HepG2 (cell line): ENCODE data around the gene TSC22D2. TPM values are rescaled to one million over a fixed set of nuclear protein-coding genes. Genes with fewer than 3 reads are reported as not detected.

ENCODE experiments used
- ISL2 ChIP-seq: sonication (generic); formaldehyde crosslinking; IDR thresholded peaks from 2 replicates; pipeline ENCODE4 v1.5.0; 2020; ENCODE audit warnings: missing genetic modification reagents
- KAT8 ChIP-seq: IDR thresholded peaks from 2 replicates; pipeline ENCODE4 v1.6.1; 2016; ENCODE audit warnings: missing genetic modification reagents, missing compliant biosample characterization
- LCORL ChIP-seq, 2 experiments: fragments of 450-650 bp in 1 of 2; sonication (generic) in 1 of 2; formaldehyde crosslinking in 1 of 2; IDR thresholded peaks; 2 replicates each; pipeline versions ENCODE4 v1.5.0 to v1.6.1; 2017 to 2020; ENCODE audit warnings: antibody characterized with exemption in 1 of 2, missing genetic modification reagents in 1 of 2
- MAX ChIP-seq: IDR thresholded peaks from 2 replicates; pipeline ENCODE4 v1.6.1; 2012; ENCODE audit warnings: inconsistent platforms
- NFE2L2 ChIP-seq: fragments of 150-350 bp; IDR thresholded peaks from 2 replicates; pipeline ENCODE4 v1.6.1; 2014; ENCODE audit warnings: low read length
- NR2F1 ChIP-seq, 2 experiments: fragments of 450-650 bp in 1 of 2; formaldehyde crosslinking in 1 of 2; IDR thresholded peaks; 2 replicates each; pipeline versions ENCODE4 v1.5.0 to v1.6.1; 2016 to 2020; ENCODE audit warnings: mild to moderate bottlenecking in 1 of 2, missing compliant biosample characterization in 1 of 2, missing genetic modification reagents in 1 of 2, moderate library complexity in 1 of 2
- POLR2A ChIP-seq, 2 experiments: IDR thresholded peaks; 2 replicates each; pipeline ENCODE4 v1.6.1; 2011; ENCODE audit warnings: low read depth in 2 of 2, low read length in 2 of 2, mild to moderate bottlenecking in 1 of 2, moderate library complexity in 1 of 2; ENCODE audit not compliant: insufficient read depth in 1 of 2
- ZBTB33 ChIP-seq: sonication (generic); formaldehyde crosslinking; IDR thresholded peaks from 2 replicates; pipeline ENCODE4 v1.4.0; 2020; ENCODE audit warnings: missing genetic modification reagents
- ZBTB40 ChIP-seq, 2 experiments: fragments of 450-650 bp in 1 of 2; sonication (generic) in 1 of 2; formaldehyde crosslinking in 1 of 2; IDR thresholded peaks; 2 replicates each; pipeline versions ENCODE4 v1.6.1 to v1.8.0; 2016 to 2022; ENCODE audit warnings: antibody characterized with exemption in 1 of 2, mild to moderate bottlenecking in 1 of 2, missing genetic modification reagents in 1 of 2
- ZNF18 ChIP-seq: sonication (generic); formaldehyde crosslinking; IDR thresholded peaks from 2 replicates; pipeline ENCODE4 v1.8.0; 2022; ENCODE audit warnings: mild to moderate bottlenecking, missing genetic modification reagents; ENCODE audit not compliant: insufficient replicate concordance
- ZNF253 ChIP-seq: sonication (generic); formaldehyde crosslinking; IDR thresholded peaks from 2 replicates; pipeline ENCODE4 v1.8.0; 2022; ENCODE audit warnings: mild to moderate bottlenecking, missing genetic modification reagents, borderline replicate concordance
- ZNF256 ChIP-seq: sonication (generic); formaldehyde crosslinking; conservative IDR thresholded peaks from 2 replicates; pipeline ENCODE4 v1.4.0; 2020; ENCODE audit warnings: missing genetic modification reagents
- ZNF501 ChIP-seq: sonication (generic); formaldehyde crosslinking; IDR thresholded peaks from 2 replicates; pipeline ENCODE4 v1.5.1; 2020; ENCODE audit warnings: mild to moderate bottlenecking, moderate library complexity, missing genetic modification reagents
- polyA plus RNA-seq, 8 experiments: library from polyadenylated mRNA; depleted of rRNA in 3 of 8; stranded (reverse) in 7 of 8; unstranded in 1 of 8; fragments of >200 nt; fragmentation: Illumina TruSeq in 4 of 8; extraction: Trizol in 4 of 8; gene quantifications; 2 replicates each; pipeline versions ENCODE4 v1.2.1 to v1.2.3, GENCODE V29; 2011 to 2016; ENCODE audit warnings: low read depth in 4 of 8, missing spikeins in 1 of 8, mixed read lengths in 1 of 8; ENCODE audit not compliant: insufficient read depth in 1 of 8
- total RNA-seq, 5 experiments: library from RNA; depleted of rRNA; stranded (reverse); fragments of >200 nt; fragmentation: Illumina TruSeq; extraction: Trizol; gene quantifications; 2 replicates each; pipeline ENCODE4 v1.2.3, GENCODE V29; 2016; ENCODE audit warnings: low read depth in 1 of 5

TSC22D2 gene
- total and polyA plus RNA-seq, 2 of the 13 experiments (the other 11 are each of a cell fraction or from before 2014, with no cell fraction given) = 4.6 to 8.2 TPM

- no peak for TF ChIP-seq ZBTB33 (CRISPR knock-in tag)
- TF ChIP-seq NFE2L2 = no peak
- TF ChIP-seq LCORL (IDR thresholded peaks at IDR 0.05) = no peak
- TF ChIP-seq LCORL (CRISPR knock-in tag; IDR thresholded peaks at IDR 0.05) = 0 out of 2 replicates have a peak, but pooled peaks have one; percentile 33
- 0 out of 2 replicates have a peak, but pooled peaks have one; percentile 28 for TF ChIP-seq ZNF501 (CRISPR knock-in tag)
- TF ChIP-seq POLR2A (IDR thresholded peaks at IDR 0.05; ENCODE audit: insufficient read depth in 1 of 2, low read depth in 2 of 2, low read length in 2 of 2) = no peak
- no peak for TF ChIP-seq ZBTB40 (IDR thresholded peaks at IDR 0.05)
- TF ChIP-seq ZBTB40 (CRISPR knock-in tag; IDR thresholded peaks at IDR 0.05) = no peak
- TF ChIP-seq ZNF253 = no peak
- no peak for TF ChIP-seq KAT8 (CRISPR knock-in tag)
- no peak for TF ChIP-seq ZNF256 (CRISPR knock-in tag)
- no peak for TF ChIP-seq ISL2 (CRISPR knock-in tag)
- no peak for TF ChIP-seq ZNF18 (CRISPR knock-in tag)
- peak in 1 of 2 experiments; percentile 57; a peak in 1 of 4 replicates for TF ChIP-seq NR2F1 (CRISPR knock-in tag; IDR thresholded peaks at IDR 0.05)
- peak; percentile 46; the same call in 1 of the 2 replicates for TF ChIP-seq MAX
These were observed 23.5 kb upstream of the TSC22D2 start (continued) for GRCh38 chr3:150384296-150385212.
